ENCODE data around the gene KLHL12. TPM values are rescaled to one million over a fixed set of nuclear protein-coding genes. Genes with fewer than 3 reads are reported as not detected.

Gene KLHL12
- total RNA-seq, 2 donors from 2014 or later = 34.4 to 39.4 TPM

DNA sequence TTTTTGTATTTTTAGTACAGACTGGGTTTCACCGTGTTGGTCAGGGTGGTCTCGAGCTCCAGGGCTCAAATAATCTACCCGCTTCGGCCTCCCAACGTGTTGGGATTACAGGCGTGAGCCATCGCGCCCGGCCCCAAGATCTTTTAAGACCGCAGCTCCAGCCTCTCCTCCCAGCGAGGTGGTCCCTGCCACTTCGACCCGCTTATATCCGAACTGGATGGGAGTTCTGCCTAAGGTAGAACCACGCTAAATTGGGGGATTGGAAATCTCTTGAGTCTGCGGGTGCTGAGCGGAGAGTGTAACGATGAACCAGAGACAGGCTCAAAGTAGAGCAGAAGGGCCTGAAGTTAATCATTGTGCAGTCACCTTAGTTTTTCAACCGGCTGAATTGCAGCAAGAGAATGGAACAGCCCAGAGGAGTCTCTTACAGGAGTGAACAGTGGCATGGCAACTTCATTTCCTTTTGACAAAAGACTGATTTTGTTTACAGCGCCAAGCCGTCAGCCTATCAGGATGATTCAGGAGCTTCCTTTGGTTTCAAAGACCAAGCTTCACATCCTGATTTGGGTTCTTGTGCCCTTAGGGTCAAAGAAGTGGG lies 40.7 kb upstream of the KLHL12 start:
- peak overlapping the region; percentile 83 for H3K27ac Mint-ChIP-seq
- peaks cover 19% of the 10 kb centered on the region for H3K36me3 ChIP-seq (ENCODE audit: control insufficient read depth, insufficient read depth, low read length)
- DNase-seq = no peak
- peaks cover 5% of the 10 kb centered on the region for H3K36me3 Mint-ChIP-seq (ENCODE audit: low read depth)
- H3K4me1 ChIP-seq (ENCODE audit: control insufficient read depth, insufficient read depth, low read length) = peaks cover 14% of the 10 kb centered on the region
- peaks cover 3% of the 10 kb centered on the region for H3K27me3 Mint-ChIP-seq (ENCODE audit: insufficient read depth)
- no peak overlapping the region for H3K27ac ChIP-seq (ENCODE audit: low read depth, low read length)
- H3K4me3 Mint-ChIP-seq = peak overlapping the region; percentile 79
- no peaks in the 10 kb centered on the region for H3K9me3 Mint-ChIP-seq
- peak overlapping the region; percentile 81 for H3K4me3 ChIP-seq (ENCODE audit: low read length)
- H3K27me3 ChIP-seq (ENCODE audit: control insufficient read depth, insufficient read depth, low read length, poor library complexity, severe bottlenecking) = no peaks in the 10 kb centered on the region
- 18% methylated on average over 18 to 21 of the region's 21 CpGs for WGBS, 2 experiments (ENCODE audit: insufficient coverage in 1 of 2, insufficient read length in 1 of 2)
- no peaks in the 10 kb centered on the region for H3K9me3 ChIP-seq (ENCODE audit: control insufficient read depth, low read length)
- no peak for TF ChIP-seq CTCF (conservative IDR thresholded peaks at IDR 0.05)
- peaks cover 36% of the 10 kb centered on the region for H3K4me1 Mint-ChIP-seq
- H3K9ac ChIP-seq (ENCODE audit: extremely low read depth, low read length, poor library complexity, severe bottlenecking) = peak overlapping the region; percentile 41

DNA sequence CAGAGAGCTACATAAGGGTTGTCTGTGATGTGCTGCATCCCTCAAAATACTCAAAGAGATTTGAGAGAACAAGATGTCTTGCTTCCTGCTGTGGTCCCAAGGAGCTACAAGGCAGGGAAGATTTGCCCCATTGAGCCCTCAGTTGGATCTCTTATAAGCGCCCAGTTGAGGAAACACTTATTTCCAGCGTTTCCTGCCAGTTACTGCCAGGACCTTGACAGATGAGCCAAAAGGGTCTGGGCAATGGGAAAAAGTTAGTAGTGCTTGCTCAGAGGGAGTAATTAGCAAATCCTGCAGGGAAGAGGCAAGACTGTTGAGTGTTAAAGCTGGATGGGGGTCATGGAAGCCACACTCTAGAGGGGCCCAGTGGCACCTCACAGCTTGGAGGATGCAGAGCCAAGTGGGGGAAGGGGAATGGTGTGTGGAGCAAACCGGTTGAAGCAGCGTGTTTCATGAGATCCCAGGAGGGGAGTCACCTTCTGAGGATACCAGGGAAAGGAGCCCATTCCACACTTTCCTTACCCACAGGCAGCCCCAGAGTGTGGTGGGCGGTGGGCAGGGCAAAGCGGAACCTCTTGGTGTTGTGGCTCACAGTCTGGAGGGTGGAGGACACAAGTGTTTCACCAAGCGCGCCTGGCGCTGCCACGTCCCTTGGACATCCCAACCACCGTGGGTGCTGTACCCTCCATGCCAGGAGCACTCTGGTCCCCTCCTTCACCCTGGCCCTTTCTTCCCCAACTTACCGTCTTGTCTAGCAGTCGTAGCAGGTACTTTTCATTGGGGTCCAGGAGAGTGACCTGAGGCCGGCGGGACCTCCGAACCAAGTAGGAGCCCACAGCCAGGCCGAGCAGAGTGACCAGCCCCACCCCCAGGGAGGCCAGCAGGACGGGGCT lies 39.2 kb upstream of the KLHL12 start:
- 49 to 57% methylated on average over 10 to 18 of the region's 18 CpGs for WGBS, 2 experiments (ENCODE audit: insufficient coverage in 1 of 2, insufficient read length in 1 of 2)
- H3K4me3 ChIP-seq (ENCODE audit: low read length) = peak overlapping the region; percentile 94
- H3K27me3 ChIP-seq (ENCODE audit: control insufficient read depth, insufficient read depth, low read length, poor library complexity, severe bottlenecking) = no peaks in the 10 kb centered on the region
- peak overlapping the region; percentile 79 for H3K4me3 Mint-ChIP-seq
- peaks cover 7% of the 10 kb centered on the region for H3K36me3 Mint-ChIP-seq (ENCODE audit: low read depth)
- no peaks in the 10 kb centered on the region for H3K9me3 ChIP-seq (ENCODE audit: control insufficient read depth, low read length)
- no peaks in the 10 kb centered on the region for H3K9me3 Mint-ChIP-seq
- TF ChIP-seq CTCF (conservative IDR thresholded peaks at IDR 0.05) = no peak
- H3K9ac ChIP-seq (ENCODE audit: extremely low read depth, low read length, poor library complexity, severe bottlenecking) = peak overlapping the region; percentile 71
- H3K4me1 Mint-ChIP-seq = peaks cover 36% of the 10 kb centered on the region
- H3K36me3 ChIP-seq (ENCODE audit: control insufficient read depth, insufficient read depth, low read length) = peaks cover 33% of the 10 kb centered on the region
- no peak for DNase-seq
- H3K27me3 Mint-ChIP-seq (ENCODE audit: insufficient read depth) = no peaks in the 10 kb centered on the region
- no peak overlapping the region for H3K27ac Mint-ChIP-seq
- H3K27ac ChIP-seq (ENCODE audit: low read depth, low read length) = no peak overlapping the region
- peaks cover 14% of the 10 kb centered on the region for H3K4me1 ChIP-seq (ENCODE audit: control insufficient read depth, insufficient read depth, low read length)

GRCh38 chr1:202965422-202965821 lies 38.4 kb upstream of the KLHL12 start:
- H3K27me3 ChIP-seq (ENCODE audit: control insufficient read depth, insufficient read depth, low read length, poor library complexity, severe bottlenecking) = no peaks in the 10 kb centered on the region
- Mint-ChIP-seq H3K4me3 (peak overlapping the region; percentile 79), H3K27ac (peak overlapping the region; percentile 81), H3K36me3 (ENCODE audit: low read depth) (peaks cover 12% of the 10 kb centered on the region), H3K9me3 (no peaks in the 10 kb centered on the region), H3K27me3 (ENCODE audit: insufficient read depth) (no peaks in the 10 kb centered on the region), H3K4me1 (peaks cover 36% of the 10 kb centered on the region)
- H3K4me1 ChIP-seq (ENCODE audit: control insufficient read depth, insufficient read depth, low read length) = peaks cover 14% of the 10 kb centered on the region
- H3K4me3 ChIP-seq (ENCODE audit: low read length) = peak overlapping the region; percentile 94
- peak overlapping the region; percentile 56 for H3K9ac ChIP-seq (ENCODE audit: extremely low read depth, low read length, poor library complexity, severe bottlenecking)
- DNase-seq = no peak
- WGBS, 2 experiments (ENCODE audit: insufficient coverage in 1 of 2, insufficient read length in 1 of 2) = 79 to 86% methylated on average over 3 of the region's 3 CpGs
- peak overlapping the region; percentile 26 for H3K27ac ChIP-seq (ENCODE audit: low read depth, low read length)
- peaks cover 33% of the 10 kb centered on the region for H3K36me3 ChIP-seq (ENCODE audit: control insufficient read depth, insufficient read depth, low read length)
- H3K9me3 ChIP-seq (ENCODE audit: control insufficient read depth, low read length) = no peaks in the 10 kb centered on the region
- no peak for TF ChIP-seq CTCF (conservative IDR thresholded peaks at IDR 0.05)

All from endodermal cell (in vitro differentiated cells).